ENCODE results near the gene PTPRH. TPM values are rescaled to one million over a fixed set of nuclear protein-coding genes. Genes with fewer than 3 reads are reported as not detected.

PTPRH gene
- total RNA-seq, 2 experiments from 2014 or later: not detected

DNA sequence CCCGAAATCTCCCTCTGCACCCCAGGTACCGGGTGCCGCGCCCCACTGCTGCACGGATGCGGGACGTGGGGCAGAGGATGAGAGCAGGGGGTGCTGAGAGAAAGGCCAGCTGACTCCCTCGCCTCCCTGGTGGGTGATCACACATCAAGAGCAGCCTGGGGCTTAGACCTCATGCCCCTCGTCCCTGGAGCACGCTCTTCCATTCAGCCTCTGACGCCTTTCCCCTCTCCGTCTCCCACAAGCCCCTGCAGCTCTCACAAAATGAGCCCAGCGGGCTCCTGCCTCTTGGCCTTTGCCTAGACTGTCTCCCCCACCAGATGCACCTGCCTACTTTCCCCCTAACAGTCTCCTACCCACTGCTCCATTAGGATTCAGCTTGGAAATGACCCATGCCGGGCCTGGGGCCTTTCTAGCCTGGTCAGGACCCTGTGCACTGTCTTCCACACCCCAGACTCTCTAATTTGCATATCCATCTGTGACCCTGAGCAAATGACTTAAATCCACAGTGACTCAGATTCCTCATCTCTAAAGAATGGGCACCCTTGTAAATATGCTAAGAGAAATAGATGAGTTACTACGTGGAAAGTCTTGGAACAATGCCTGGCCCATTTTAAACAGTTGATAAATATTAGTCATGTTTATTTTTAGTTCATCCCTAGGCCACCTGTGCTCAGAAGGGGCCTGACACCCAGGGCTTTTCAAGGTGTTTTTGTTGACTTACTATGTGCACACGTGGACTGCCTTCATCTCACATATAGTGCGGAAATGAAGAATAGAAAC lies 582 bp upstream of the PTPRH start:
- no peak for DNase-seq (ENCODE audit: low spot score)
- Histone ChIP-seq H3K36me3 (ENCODE audit: insufficient read depth, low read length) (no peaks in the 10 kb centered on the region), H3K4me3 (ENCODE audit: low read depth, low read length, poor library complexity, severe bottlenecking) (no peak overlapping the region), H2AFZ (ENCODE audit: low read length) (no peak overlapping the region), H3K9me2 (ENCODE audit: insufficient read depth, low read length) (no peaks in the 10 kb centered on the region), H3K4me2 (ENCODE audit: low read length) (no peak overlapping the region; the same call in 1 of the 2 replicates), H4K20me1 (ENCODE audit: insufficient read depth, low read length) (no peaks in the 10 kb centered on the region), H3K79me2 (ENCODE audit: insufficient read depth, low read depth, low read length) (no peaks in the 10 kb centered on the region), H3K4me1 (ENCODE audit: insufficient read depth, low read length, poor library complexity, severe bottlenecking) (peaks cover 7% of the 10 kb centered on the region), H3K27ac (ENCODE audit: low read depth, low read length, poor library complexity, severe bottlenecking) (no peak overlapping the region), H3K9me3 (ENCODE audit: low read length) (no peaks in the 10 kb centered on the region)
- TF ChIP-seq, protein P1, sequence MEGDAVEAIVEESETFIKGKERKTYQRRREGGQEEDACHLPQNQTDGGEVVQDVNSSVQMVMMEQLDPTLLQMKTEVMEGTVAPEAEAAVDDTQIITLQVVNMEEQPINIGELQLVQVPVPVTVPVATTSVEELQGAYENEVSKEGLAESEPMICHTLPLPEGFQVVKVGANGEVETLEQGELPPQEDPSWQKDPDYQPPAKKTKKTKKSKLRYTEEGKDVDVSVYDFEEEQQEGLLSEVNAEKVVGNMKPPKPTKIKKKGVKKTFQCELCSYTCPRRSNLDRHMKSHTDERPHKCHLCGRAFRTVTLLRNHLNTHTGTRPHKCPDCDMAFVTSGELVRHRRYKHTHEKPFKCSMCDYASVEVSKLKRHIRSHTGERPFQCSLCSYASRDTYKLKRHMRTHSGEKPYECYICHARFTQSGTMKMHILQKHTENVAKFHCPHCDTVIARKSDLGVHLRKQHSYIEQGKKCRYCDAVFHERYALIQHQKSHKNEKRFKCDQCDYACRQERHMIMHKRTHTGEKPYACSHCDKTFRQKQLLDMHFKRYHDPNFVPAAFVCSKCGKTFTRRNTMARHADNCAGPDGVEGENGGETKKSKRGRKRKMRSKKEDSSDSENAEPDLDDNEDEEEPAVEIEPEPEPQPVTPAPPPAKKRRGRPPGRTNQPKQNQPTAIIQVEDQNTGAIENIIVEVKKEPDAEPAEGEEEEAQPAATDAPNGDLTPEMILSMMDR (conservative IDR thresholded peaks at IDR 0.05; ENCODE audit: low read length): no peak
- TF ChIP-seq EZH2phosphoT487 (IDR thresholded peaks at IDR 0.05; ENCODE audit: borderline replicate concordance, low read depth, low read length): no peak
- CTCF ChIA-PET (ENCODE audit: unreplicated experiment): no interaction called here
- BruUV-seq (replicated peaks): no TSS peak
- intact Hi-C loops (cut with micrococcal nuclease; ENCODE audit: unreplicated experiment): no loop called here
- POLR2A ChIA-PET: no interaction called here

DNA sequence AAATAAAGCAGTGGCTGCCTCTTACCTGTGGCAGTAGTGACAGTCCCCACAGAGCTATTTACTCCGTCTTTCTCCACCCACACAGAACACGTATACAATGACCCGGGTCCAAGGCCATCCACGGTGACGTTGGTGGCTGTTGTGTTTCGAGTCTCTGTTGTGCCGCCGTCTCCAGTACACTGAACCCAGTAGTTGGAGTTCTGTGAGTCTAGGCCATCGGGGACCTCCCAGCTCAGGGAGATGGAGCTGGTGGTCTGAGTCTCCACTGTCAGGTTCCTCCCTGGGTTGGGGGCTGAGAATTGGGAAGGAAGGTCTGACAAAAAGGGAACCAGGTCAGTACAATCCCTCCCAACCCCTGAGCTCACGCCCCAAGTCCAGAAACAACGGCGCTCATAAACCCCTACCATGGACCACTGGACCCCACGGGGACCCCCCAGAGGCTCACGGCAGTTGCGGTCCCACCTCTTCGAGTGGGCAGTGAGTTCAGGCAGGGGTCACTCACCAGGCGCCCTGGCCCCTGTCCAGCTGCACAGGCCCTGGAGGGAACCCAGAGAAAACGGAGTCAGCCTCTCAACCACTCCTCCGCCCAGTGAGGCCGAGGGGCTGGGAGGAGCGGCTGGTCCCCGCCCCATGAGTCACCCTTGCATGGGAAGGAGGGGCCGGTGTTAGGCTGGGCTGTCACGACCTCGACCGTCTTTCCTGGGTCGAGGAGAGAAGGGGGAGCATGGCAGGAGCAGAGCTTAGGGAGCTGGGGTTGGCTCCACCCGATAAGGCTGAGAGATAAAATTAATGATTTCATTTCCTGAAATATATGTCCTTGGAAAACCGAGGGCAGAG lies 2.4 kb downstream of the PTPRH start:
- peaks cover 7% of the 10 kb centered on the region for H3K4me1 ChIP-seq (ENCODE audit: insufficient read depth, low read length, poor library complexity, severe bottlenecking)
- no peak overlapping the region for H3K27ac ChIP-seq (ENCODE audit: low read depth, low read length, poor library complexity, severe bottlenecking)
- intact Hi-C loops (cut with micrococcal nuclease; ENCODE audit: unreplicated experiment): no loop called here
- ChIA-PET CTCF (ENCODE audit: unreplicated experiment) (interaction anchor here (0.6 kb wide), 1 partner anchor 726 kb away, joined by 6 read pairs; no protein-coding TSS in a partner anchor), POLR2A (no interaction called here)
- no peaks in the 10 kb centered on the region for H3K79me2 ChIP-seq (ENCODE audit: insufficient read depth, low read depth, low read length)
- no peaks in the 10 kb centered on the region for H4K20me1 ChIP-seq (ENCODE audit: insufficient read depth, low read length)
- DNase-seq (ENCODE audit: low spot score): no peak
- H3K9me2 ChIP-seq (ENCODE audit: insufficient read depth, low read length): no peaks in the 10 kb centered on the region
- no peaks in the 10 kb centered on the region for H3K9me3 ChIP-seq (ENCODE audit: low read length)
- no TSS peak for BruUV-seq (replicated peaks)
- TF ChIP-seq, protein P1 (conservative IDR thresholded peaks at IDR 0.05; ENCODE audit: low read length): no peak
- no peak for TF ChIP-seq EZH2phosphoT487 (IDR thresholded peaks at IDR 0.05; ENCODE audit: borderline replicate concordance, low read depth, low read length)
- no peak overlapping the region for H3K4me2 ChIP-seq (ENCODE audit: low read length)
- no peak overlapping the region for H2AFZ ChIP-seq (ENCODE audit: low read length)
- no peak overlapping the region for H3K4me3 ChIP-seq (ENCODE audit: low read depth, low read length, poor library complexity, severe bottlenecking)
- no peaks in the 10 kb centered on the region for H3K36me3 ChIP-seq (ENCODE audit: insufficient read depth, low read length)
